GM19455 (cell line): Measurements from ENCODE around the gene ACIN1.

ENCODE experiments used
- ATAC-seq: cut with Tn5 transposase; IDR thresholded peaks from one replicate; pipeline ENCODE4 v1.9.1; 2021; ENCODE audit not compliant: unreplicated experiment

The ACIN1 gene

DNA sequence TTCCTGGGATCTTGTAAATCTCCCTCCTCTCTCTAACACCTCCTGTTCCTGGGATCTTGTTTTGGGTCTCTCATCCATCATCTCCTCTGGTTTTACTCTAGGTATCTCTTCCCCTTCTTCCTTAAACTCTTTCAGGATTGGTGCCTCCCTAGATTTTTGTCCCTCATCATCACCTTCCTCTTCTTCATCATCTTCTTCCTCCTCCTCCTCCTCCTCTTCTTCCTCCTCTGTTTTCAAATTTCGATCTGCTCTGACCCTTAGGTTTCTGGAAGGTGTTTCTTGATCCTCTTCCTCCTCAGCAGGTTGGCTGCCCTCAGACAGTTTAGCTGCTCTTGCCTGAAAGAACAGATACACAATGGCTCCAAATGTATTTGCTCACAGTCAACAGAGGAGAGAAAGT lies 14.5 kb downstream of the ACIN1 start:
- no peak for ATAC-seq

DNA sequence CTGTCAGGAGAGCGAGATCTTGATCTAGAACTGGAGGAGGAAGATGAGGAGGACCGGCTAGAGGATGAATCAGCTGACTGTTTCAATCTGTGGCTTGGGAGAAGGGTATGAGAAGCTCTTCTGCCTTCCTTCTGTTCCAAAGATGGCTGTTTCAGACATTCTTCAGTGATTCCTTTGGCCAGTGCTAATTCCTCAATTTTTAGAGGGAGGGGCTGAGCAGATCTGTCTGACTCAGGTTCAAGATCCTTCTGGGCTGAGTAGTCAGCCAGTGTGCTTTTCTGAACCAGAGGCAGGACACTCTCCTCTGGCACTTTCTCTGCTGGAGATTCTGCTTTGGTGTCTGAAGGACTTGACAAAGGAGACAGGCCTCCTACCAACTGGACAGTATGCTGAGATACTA lies 15.2 kb downstream of the ACIN1 start:
- ATAC-seq = no peak

DNA sequence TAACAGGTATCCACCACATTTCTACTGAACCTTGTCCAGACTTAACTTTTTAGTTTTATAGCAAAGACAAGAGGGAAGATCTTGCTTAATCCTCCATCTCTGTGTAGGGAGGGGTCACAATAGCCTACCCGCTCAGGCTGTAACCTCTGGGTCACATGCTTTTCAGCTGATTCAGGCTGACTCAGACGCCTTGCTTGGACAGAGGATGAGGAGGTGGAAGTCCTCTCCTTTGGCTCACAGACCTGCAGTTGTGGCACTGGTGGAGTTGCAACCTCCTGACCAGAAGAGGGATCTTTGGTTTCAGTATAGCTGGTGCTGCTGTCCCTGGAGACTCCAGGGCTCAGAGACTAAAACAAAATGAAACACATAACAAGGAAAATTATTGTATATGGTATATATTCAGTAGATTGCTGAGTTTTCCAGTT lies 16.2 kb downstream of the ACIN1 start:
- ATAC-seq = no peak

DNA sequence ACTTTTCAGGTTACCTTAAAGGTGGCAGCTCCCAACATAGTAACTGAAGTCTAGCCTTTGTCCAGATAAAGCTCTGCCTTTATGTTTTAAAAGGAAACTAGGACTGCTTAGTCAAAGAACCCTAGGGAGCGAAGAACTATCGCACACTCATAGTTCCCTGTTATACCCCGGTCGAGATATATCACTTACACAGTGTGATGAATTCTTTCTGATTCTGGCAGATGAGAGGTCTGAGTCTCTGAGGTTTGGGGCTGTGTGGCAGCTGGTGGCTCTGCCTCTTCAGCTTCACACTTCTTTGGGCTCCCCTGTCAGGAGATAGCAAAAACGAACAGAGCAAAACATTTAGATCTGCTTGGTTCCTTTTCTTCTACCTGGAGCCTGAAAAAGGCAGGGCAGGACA lies 17.0 kb downstream of the ACIN1 start:
- ATAC-seq = no peak

DNA sequence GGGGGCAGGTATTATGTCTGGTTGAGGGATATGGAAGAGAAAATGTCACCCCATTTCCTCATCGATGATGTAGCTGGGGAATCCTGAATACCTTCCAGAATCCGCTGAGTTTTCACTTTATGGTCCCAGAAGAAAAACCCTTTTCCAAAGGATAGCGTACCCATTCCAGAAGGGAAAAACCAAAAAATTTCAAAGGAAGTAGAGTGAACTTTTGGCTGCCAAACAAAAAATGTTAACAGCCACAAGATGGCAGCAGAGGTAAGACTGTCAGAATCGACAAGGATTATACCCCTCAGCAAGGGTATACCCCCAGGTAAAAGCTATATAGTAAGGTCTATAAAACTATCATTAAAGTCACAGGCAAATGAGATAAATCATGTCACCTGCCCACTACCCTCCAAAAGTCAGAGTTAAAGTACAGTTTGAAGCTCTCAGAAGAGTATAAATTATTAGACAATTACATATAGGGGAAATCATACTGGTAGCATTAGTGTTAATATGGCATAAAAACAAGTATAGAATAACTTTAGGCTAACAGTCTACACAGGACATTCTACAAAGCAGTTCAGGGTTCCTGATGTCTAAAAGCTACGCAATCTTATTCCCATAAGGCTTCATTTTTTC lies 18.0 kb downstream of the ACIN1 start:
- ATAC-seq = no peak

DNA sequence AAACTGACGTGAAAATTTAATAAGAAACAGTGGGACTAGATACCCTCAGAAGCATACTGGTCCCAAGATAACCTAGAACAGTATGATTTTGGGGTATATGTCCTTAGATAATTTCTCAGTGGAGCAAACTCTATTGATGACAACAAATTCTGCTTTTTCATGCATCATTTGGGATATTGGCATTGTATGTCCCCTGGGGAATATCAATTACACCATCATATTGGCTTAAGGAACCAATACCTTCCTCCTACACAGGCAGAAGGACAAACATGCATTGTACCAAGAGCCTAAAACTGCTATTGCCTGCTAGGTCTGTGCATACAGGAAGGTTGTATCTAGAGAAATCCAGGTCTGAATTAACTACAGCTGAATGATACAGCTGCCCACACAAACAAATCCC lies 20.0 kb downstream of the ACIN1 start:
- ATAC-seq = no peak

DNA sequence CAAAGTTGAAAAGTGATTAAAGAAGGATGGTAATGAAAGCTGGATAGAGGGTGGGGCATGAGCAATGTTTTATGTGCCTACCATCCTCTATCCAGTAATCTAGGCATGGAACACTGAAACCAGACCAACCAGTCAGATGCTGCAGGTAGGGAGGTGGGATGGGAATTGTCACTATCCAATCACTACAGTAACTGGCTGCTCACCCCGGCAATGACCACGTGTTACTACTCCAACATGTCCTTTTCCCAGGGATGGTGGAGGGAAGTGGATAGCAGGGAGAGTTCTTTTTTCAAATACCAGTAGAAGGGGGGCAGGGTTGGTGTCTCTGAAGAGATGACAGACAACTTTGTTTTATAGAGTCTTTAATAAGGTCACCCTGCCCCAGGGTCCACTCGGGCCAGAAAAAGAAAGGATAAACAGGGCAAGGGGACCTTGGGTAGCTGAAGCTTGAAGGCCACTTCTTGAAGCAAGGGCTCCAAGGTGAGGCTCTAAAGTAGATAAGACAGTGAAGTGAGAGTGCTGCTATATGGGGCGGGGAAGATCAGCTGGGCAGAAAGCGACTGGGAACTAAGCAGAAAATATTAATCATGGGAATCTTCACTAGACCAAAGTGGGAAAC lies 22.9 kb downstream of the ACIN1 start:
- no peak for ATAC-seq

DNA sequence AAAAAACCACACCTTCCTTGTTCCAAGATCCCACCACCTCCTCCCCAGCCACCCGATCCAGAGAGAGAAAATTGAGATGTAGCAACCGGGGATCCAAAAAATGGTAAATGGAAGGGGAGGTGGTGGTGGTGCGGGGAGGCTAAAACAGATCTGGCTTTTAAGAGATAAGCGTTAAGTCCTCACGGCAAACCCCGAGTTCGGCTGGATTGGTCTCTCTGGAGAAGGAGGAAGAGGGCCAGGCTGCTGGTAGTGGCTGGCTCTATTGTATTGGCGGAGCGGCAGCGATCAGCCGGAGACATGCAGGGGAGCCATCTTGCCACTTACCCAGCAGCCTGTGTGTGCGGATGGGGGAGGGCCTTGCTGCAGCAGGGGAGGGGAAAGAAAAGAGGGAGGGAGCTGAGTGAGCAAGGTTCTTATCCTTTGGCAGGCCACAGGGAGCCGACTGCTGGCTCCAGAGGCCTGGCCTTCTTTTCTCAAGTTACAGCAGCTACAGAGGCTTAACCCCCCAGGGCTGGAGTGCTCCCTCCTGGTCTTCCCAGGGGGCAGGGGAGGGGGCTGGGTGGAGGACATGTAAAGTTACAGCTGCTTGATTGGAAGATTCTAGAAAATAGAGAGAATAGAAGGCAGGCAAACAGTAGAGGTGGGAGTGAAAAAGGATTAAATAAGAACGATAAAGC lies 23.6 kb downstream of the ACIN1 start:
- ATAC-seq = peak; percentile 86

DNA sequence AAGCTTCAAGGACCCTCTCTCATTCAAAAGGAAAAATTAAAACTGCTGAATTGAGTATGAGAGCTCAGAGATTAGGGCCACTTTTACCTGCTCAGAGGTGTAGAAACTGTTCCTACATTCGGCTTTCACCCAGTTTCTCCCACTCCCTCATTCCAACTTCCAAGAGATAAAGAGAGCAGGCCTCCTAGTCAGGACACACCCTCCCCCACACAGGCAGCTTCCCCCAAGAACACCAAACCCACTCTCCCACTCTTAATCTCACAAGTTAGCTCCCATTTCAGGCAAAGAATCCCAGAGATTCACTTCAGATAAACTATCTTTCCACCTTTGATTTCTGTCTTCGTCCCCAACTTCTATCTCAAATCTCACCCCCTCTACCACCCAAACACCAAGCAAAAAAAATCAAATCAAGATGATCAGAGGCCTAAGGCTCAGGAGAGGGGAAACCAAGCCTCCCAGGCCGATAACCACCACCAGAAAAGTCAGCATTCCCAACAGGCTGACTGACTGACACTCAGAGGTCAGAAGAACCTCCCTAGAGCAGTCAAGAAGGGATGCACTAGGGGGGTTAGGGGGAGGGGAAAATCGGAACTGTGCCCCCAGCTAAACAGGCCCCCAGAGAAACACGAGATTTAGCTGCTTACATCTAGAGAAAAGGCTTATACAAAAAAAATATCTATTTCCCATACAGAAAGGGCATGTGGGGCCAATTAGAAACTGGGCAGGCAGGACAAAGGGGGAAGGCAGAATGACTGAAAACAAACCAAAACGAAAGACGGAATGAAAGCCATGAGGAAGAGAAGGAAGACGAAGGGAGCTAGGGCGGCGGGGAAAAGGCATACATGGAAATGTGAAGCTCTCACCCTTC lies 24.4 kb downstream of the ACIN1 start:
- ATAC-seq = no peak

DNA sequence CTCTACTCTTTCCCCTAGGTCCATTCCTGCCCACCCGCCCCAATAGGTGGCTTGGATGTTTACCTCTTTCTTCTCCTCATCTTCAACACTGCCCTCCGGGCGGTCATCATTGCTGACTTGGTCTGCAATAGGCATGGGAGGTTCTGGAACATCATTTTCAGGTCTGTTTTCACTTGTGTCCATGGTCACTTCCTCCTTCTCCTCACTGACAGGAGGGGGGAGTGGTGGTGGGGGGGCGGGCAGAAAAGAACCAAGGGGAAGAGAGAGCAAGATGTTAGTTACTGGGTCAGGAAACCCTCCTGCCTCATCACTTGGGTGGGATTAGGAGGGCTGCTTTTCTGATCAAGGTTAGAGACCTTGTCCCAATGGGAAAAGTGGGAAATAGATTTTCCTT lies 25.5 kb downstream of the ACIN1 start:
- ATAC-seq = no peak

DNA sequence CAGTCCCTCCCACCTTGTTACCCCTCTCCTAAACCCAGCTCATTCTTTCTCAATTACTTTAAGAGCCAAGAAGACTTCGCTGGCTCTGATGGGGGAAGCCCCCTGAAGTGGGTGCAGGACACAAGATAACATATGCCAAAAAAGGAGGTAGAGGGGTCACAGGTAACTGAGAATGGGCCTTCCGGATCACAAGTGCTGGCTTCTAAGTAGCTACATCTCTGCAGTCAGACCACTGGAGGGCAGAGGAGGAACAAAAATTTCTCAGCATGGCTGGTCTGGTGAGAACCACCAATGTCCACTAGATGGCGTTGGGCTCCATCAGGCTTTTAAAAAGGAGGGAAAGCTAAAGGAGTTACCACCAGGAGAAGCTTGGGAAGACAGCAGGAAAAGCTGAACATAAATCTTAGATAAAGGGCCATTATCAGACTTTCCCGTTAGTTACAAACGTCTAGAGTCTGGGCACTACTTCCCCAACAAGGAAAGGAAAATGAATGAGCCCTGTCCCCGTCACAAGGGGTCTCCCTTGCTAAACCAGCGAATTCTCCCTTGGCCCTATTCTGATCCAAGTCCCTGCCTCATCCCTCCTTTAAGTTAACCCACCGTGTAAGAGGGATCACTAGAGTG lies 26.0 kb downstream of the ACIN1 start:
- ATAC-seq = peak; percentile 62

DNA sequence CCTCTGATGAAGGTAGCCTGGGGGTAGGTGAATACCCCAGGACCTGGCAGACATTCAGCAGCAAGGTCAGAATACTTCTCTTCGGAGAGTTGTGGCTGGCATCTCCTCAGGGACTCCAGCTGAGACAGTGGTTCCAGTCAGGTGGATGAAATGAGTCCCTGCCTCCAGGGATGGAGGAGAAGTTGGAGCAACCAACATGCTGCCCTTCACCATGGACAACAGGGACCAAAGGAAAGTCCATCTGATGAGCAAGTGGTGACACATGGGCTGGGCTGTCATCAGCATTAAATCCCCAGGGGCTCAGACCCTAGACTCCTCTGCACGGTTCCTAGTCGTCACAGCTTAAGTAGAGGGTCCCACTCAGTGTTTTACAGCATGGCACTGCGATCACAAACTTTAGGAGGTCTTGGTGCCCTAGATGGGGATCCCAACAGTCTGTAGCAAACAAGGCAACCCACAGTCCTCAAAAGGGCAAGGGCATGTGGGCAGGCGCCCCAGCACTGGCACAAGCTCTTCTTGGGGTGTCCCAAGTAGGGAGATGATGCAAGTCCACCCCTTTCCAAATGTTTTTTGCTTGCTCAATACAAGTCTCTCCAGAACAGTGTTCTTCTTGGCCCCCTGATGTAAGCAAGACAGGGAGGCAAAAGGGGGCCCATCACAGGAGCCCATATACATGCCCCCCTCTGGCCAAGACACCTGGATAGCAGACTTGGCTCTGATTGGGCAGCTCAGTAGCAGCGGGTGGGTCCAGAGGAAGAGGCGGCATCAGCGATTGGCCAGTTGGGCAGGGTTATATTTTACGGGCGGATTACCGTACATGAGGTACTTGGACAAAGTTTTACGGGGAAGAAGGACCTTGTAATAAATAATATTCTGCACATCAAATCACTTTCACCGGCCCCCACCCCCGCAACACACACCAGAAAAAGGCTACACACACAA lies 26.8 kb downstream of the ACIN1 start:
- ATAC-seq = no peak

DNA sequence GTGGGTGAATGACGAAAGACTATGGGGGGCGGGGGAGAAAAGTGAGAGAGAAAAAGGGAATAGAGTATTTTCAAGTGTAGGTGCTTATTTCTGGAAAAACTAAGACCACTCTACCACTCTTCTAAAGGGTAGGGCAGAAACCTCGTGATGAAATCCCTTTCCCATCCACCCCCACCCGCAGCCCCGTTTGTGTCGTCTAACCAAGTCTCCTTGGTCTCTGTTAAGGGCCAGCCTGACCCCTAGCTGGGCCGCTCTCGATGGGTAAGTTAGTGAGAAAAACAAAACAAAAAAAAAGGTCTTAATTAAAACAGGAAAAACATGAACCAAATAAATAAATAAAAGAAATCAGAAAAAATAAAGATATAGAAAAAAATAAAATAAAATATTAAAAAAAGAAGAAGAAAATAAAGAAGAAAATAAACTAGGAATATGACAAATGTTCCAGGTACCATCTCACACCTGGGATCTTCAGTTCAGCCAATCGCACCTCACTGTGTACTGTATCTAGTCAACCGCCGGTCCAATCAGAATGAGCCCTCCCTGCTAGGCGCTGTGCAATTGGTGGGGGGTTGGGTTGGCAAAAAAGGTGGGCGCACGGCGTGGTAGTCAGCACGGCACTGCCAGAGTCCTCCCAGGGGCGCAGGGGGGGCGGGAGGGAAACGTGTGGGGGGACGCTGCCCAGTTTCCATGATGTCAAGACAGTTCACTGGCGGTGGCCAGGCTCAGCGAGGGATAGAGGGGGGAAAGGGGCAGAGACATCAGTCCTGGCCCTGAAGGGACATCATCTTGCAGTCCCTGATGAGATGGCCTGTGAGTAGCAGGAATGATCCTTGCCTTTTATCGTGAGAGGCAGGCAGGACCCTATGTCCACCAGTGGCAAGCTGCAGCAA lies 27.8 kb downstream of the ACIN1 start:
- no peak for ATAC-seq

DNA sequence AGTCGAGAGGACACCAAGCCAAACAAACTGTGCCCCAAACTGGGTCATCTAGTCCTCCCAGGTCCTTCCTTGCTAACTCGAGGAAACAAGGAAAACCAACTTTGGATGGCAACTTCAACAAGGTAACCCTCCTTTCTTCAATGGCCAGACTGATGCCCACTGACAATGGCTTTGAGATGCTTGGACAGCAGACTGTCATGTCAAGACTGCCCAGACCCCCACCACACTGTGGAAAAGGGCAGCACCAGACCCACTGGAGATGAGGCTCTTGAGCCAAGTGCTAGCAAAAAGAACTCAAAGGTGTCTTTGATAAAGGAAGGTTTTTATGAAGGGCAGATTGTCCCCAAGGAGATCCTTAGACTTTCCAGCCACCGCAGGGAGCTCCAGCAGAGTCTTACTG lies 28.6 kb downstream of the ACIN1 start:
- no peak for ATAC-seq

DNA sequence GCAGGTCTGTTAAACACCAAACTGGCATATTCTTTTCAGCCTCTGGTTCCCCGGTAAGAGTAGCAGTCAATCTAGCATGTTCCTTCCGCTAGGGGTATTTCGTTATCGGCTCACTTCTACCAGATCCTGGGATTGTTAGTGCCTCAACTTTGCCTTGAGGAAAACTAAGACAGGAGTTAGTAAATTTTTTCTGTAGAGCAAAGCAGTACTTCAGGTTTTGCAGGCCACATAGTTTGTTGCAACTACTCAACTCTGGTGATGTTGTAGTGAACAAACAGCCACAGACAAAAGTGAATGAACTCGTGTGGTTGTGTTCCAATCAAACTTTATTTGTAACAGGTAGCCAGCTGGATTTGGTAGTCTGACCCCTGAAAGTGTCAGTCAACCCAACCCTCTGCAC lies 31.3 kb downstream of the ACIN1 start:
- ATAC-seq = no peak

DNA sequence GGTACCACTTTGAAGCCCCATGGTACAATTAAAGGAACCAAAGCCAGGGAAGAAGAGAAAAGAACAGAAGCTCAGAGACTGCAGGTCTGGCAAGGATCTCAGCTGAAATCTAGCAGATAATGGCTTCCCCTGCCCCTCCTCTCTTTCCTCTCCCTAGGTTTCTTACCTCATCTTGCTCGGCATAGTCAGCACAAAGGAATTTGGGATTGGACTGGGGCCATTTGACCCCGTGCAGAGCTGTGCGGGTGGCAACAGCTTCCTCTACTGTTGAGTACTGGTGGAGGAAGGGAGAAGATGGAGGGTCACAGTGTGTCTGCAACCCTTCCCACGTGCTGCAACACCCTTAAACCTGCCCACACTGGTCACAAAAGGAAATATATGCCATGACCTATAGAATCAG lies 32.9 kb downstream of the ACIN1 start:
- no peak for ATAC-seq

DNA sequence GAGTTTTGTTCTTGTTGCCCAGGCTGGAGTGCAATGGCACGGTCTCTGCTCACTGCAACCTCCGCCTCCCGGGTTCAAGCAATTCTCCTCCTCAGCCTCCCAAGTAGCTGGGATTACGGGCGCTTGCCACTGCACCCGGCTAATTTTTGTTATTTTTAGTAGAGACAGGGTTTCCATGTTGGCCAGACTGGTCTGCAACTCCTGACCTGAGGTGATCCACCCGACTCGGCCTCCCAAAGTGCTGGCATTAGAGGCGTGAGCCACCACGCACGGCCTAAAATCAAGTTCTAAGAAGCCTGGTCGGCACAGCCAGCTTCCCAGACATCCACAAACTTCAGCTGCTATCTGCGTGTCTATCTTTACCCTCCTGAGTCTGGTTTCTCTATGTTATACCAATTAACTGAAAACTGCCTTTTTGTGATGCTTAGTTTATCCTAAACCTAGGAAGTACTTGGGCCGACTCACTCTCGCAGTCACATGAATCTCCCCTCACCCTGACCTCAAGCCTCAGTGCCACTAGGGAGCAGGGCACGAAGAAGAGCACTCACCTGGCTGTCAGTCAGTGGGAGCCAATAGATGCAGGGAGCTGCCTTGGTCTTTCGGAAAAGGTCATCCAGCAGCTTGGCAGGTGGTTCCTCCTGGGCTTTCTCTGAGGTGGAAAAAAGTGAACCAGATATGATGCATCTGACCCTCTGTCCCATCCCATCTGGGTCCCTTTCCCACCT lies 34.2 kb downstream of the ACIN1 start:
- ATAC-seq = no peak
